Measurements from ENCODE around the gene GKN2. TPM values are rescaled to one million over a fixed set of nuclear protein-coding genes. Genes with fewer than 3 reads are reported as not detected.

Gene GKN2
- total RNA-seq, 4 donors from 2014 or later, result not detected

- TF ChIP-seq POLR2A (IDR thresholded peaks at IDR 0.05) (no peak), EP300 (IDR thresholded peaks at IDR 0.05) (no peak), CTCF (IDR thresholded peaks at IDR 0.05) (no peak)
- 76 to 85% methylated on average over 4 of the region's 4 CpGs for WGBS, 2 donors
Measured at GRCh38 chr2:68921646-68922045, 31.0 kb downstream of the GKN2 start.

DNA sequence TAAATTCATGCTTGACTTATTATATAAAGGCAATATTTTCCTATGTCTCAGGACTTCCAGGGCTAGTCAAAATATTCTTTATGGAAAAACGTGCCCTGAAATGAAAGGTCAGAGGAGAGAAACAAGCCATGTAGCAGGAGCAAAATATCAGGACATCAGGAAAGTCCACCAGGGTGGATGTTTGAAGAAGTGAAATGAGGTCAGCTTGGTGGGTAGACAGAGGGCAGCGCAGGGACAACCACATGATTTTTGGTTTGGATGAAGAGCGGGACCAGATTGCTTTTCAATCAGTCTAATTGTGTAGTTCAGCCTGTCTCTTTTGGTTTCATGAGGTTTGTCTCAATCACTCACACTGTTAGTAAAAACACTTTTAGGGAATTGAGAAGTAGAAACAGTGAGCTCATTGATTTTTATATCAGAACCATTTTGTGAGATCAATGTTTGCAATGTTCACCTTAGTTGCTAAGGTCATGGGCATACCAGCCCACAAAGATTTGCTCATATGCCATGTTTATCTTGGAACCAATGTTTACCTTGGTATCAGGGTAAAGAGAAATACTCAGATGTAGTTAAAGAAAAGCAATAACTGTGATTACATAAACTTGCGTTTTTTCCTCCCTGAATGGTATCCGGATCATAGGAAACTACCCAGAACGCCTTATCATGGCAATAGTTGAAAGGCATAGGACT lies 32.1 kb downstream of the GKN2 start:
- no peak for TF ChIP-seq CTCF (IDR thresholded peaks at IDR 0.05)
- TF ChIP-seq POLR2A (IDR thresholded peaks at IDR 0.05), result no peak
- no peak for TF ChIP-seq EP300 (IDR thresholded peaks at IDR 0.05)
- Histone ChIP-seq H3K4me3 (no peak overlapping the region), H3K9me3 (no peaks in the 10 kb centered on the region), H3K27me3 (no peaks in the 10 kb centered on the region), H3K27ac (no peak overlapping the region), H3K4me1 (peaks cover 0 to 10% (median 0%) of the 10 kb centered on the region in 4 donors), H3K36me3 (no peaks in the 10 kb centered on the region)
- WGBS, 2 donors, result 61 to 66% methylated on average over 6 of the region's 6 CpGs
- DNase-seq (ENCODE audit: low spot score in 2 of 2), result no peak

More at GRCh38 chr2:68921646-68922045, 31.0 kb downstream of the GKN2 start:
- Histone ChIP-seq H3K9me3 (no peaks in the 10 kb centered on the region), H3K27ac (no peak overlapping the region), H3K4me3 (no peak overlapping the region), H3K36me3 (no peaks in the 10 kb centered on the region), H3K27me3 (no peaks in the 10 kb centered on the region), H3K4me1 (peaks cover 0 to 10% (median 0%) of the 10 kb centered on the region in 4 donors)
- no peak for DNase-seq (ENCODE audit: low spot score in 2 of 2)

- 84 to 93% methylated on average over 7 of the region's 7 CpGs for WGBS, 2 donors
Measured at GRCh38 chr2:68918497-68918896, 34.2 kb downstream of the GKN2 start.

DNA sequence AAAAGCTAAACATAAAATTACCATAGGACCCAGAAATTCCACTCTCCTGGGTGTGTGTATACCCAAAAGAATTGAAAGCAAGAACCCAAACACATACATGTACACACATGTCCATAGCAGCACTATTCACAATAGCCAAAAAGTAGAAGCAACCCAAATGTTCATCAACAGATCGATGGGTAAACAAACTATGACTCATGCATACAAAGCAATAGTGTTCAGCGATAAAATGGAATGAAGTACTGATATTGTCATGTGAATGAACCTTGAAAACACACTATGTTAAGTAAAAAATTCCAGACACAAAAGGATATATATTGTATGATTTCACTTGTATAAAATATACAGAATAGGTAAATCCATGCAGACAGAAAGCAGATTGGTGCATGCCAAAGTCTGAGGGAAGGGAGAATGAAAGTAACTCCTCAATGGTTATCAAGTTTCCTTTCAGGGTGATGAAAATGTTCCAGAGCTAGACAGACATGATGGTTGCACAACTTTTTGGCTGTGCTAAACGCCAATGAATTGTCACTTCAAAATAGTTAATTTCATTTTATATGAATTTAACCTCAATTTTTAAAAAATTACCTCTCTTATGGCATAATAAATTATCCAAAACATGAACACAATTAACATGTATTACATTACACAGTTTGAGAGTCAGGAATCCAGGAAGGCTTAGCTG lies 35.5 kb downstream of the GKN2 start:
- Histone ChIP-seq H3K27me3 (no peaks in the 10 kb centered on the region), H3K27ac (no peak overlapping the region), H3K4me3 (no peak overlapping the region), H3K36me3 (no peaks in the 10 kb centered on the region), H3K9me3 (no peaks in the 10 kb centered on the region), H3K4me1 (peaks cover 0 to 7% (median 0%) of the 10 kb centered on the region in 4 donors)
- 67 to 81% methylated on average over 3 of the region's 3 CpGs for whole genome bisulfite sequencing, 2 donors
- no peak for DNase-seq (ENCODE audit: low spot score in 2 of 2)
- TF ChIP-seq EP300 (IDR thresholded peaks at IDR 0.05), result no peak
- TF ChIP-seq CTCF (IDR thresholded peaks at IDR 0.05), result no peak
- TF ChIP-seq POLR2A (IDR thresholded peaks at IDR 0.05), result no peak

More at GRCh38 chr2:68918497-68918896, 34.2 kb downstream of the GKN2 start:
- H3K27me3 ChIP-seq, result no peaks in the 10 kb centered on the region
- TF ChIP-seq POLR2A (IDR thresholded peaks at IDR 0.05) (no peak), CTCF (IDR thresholded peaks at IDR 0.05) (no peak), EP300 (IDR thresholded peaks at IDR 0.05) (no peak)
- H3K36me3 ChIP-seq, result no peaks in the 10 kb centered on the region
- no peak overlapping the region for H3K4me3 ChIP-seq
- H3K9me3 ChIP-seq, result no peaks in the 10 kb centered on the region
- DNase-seq (ENCODE audit: low spot score in 2 of 2), result no peak
- no peak overlapping the region for H3K27ac ChIP-seq
- peaks cover 0 to 7% (median 0%) of the 10 kb centered on the region in 4 donors for H3K4me1 ChIP-seq

- no peaks in the 10 kb centered on the region for H3K9me3 ChIP-seq
- H3K36me3 ChIP-seq, result no peaks in the 10 kb centered on the region
- H3K27ac ChIP-seq, result no peak overlapping the region
- H3K4me3 ChIP-seq, result no peak overlapping the region
- 50 to 57% methylated on average over 1 of the region's 1 CpG for WGBS, 2 donors
- no peak for DNase-seq (ENCODE audit: low spot score in 2 of 2)
- TF ChIP-seq POLR2A (IDR thresholded peaks at IDR 0.05) (no peak), CTCF (IDR thresholded peaks at IDR 0.05) (no peak), EP300 (IDR thresholded peaks at IDR 0.05) (no peak)
- H3K4me1 ChIP-seq, result peaks cover 0 to 7% (median 0%) of the 10 kb centered on the region in 4 donors
- no peaks in the 10 kb centered on the region for H3K27me3 ChIP-seq
Measured at GRCh38 chr2:68916226-68916625, 36.5 kb downstream of the GKN2 start.

Measured in tibial nerve (tissue), 4 donors.